Skeletal muscle tissue (tissue), 4 donors: Measurements from ENCODE around the gene DYNC1LI2. TPM values are rescaled to one million over a fixed set of nuclear protein-coding genes. Genes with fewer than 3 reads are reported as not detected.
A peak's percentile ranks its signal among the peaks of the same experiment; 100 is the strongest.

Experiments used
- H3K27ac ChIP-seq: one replicate; pipeline ENCODE4 v1.7.0; 2013; ENCODE audit warnings: mild to moderate bottlenecking, low read depth, low read length, inconsistent platforms
- H3K27me3 ChIP-seq, 3 donors: one replicate each; pipeline ENCODE4 v1.7.0; 2013; ENCODE audit warnings: low read length in 3 of 3; ENCODE audit not compliant: control insufficient read depth in 3 of 3, insufficient read depth in 3 of 3
- H3K36me3 ChIP-seq, 3 donors: one replicate each; pipeline ENCODE4 v1.7.0; 2013; ENCODE audit warnings: low read length in 3 of 3; ENCODE audit not compliant: control insufficient read depth in 3 of 3, insufficient read depth in 3 of 3
- H3K4me1 ChIP-seq, 3 donors: one replicate each; pipeline ENCODE4 v1.7.0; 2013; ENCODE audit warnings: low read length in 3 of 3, mild to moderate bottlenecking in 3 of 3; ENCODE audit not compliant: control insufficient read depth in 3 of 3, insufficient read depth in 3 of 3
- H3K4me3 ChIP-seq, 3 donors: one replicate each; pipeline ENCODE4 v1.7.0; 2013; ENCODE audit warnings: low read length in 3 of 3
- H3K9ac ChIP-seq, 3 donors: one replicate each; pipeline ENCODE4 v1.7.0; 2013; ENCODE audit warnings: low read length in 3 of 3, mild to moderate bottlenecking in 3 of 3, moderate library complexity in 2 of 3, low read depth in 1 of 3
- H3K9me3 ChIP-seq, 3 donors: one replicate each; pipeline ENCODE4 v1.7.0; 2013; ENCODE audit warnings: low read length in 3 of 3; ENCODE audit not compliant: control insufficient read depth in 3 of 3
- total RNA-seq: library from RNA; depleted of rRNA; stranded (reverse); fragments of >200 nt; gene quantifications from one replicate; pipeline ENCODE4 v1.2.3, GENCODE V29; 2014
- donor health status: Osteomylitis.

The DYNC1LI2 gene
- total RNA-seq, 1 donor from 2014 or later, result 70.5 TPM

GRCh38 chr16:66754819-66755218, 3.4 kb upstream of the DYNC1LI2 start:
- H3K27ac ChIP-seq, result no peak overlapping the region
- no peak overlapping the region for H3K4me3 ChIP-seq
- H3K9me3 ChIP-seq, result no peaks in the 10 kb centered on the region
- no peak overlapping the region for H3K9ac ChIP-seq
- H3K27me3 ChIP-seq, result no peaks in the 10 kb centered on the region
- H3K4me1 ChIP-seq, result peaks cover 15 to 22% (median 17%) of the 10 kb centered on the region in 3 donors
- H3K36me3 ChIP-seq, result no peaks in the 10 kb centered on the region

GRCh38 chr16:66754211-66754610, 2.8 kb upstream of the DYNC1LI2 start:
- Histone ChIP-seq H3K27ac (no peak overlapping the region), H3K9me3 (no peaks in the 10 kb centered on the region), H3K4me1 (peaks cover 18 to 28% (median 23%) of the 10 kb centered on the region in 3 donors), H3K27me3 (no peaks in the 10 kb centered on the region), H3K9ac (no peak overlapping the region), H3K36me3 (peaks cover 1% of the 10 kb centered on the region in 3 donors), H3K4me3 (no peak overlapping the region)

DNA sequence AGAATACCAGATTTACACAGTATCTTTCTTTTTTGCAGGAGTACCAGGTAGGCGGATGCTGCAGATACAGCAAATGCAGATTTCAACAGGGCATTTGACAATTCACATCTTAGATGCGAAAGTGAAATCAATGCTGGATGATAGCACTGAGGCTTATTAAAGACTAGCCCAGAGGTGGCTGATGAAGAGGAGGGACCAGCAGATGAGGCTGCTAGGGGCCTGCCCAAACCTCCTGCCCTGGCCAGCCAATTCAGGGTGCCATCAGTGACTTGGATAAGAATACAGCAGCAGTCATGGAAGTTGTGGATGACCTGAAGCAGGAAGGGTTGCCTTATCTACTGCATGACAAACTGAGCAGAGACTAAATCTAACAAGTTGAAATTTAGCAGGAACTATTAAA, 1.5 kb upstream of the DYNC1LI2 start:
- H3K27ac ChIP-seq, result no peak overlapping the region
- no peaks in the 10 kb centered on the region for H3K9me3 ChIP-seq
- no peaks in the 10 kb centered on the region for H3K27me3 ChIP-seq
- peaks cover 5 to 12% (median 9%) of the 10 kb centered on the region in 3 donors for H3K36me3 ChIP-seq
- H3K9ac ChIP-seq, result no peak overlapping the region
- no peak overlapping the region for H3K4me3 ChIP-seq
- peaks cover 18 to 31% (median 26%) of the 10 kb centered on the region in 3 donors for H3K4me1 ChIP-seq

DNA sequence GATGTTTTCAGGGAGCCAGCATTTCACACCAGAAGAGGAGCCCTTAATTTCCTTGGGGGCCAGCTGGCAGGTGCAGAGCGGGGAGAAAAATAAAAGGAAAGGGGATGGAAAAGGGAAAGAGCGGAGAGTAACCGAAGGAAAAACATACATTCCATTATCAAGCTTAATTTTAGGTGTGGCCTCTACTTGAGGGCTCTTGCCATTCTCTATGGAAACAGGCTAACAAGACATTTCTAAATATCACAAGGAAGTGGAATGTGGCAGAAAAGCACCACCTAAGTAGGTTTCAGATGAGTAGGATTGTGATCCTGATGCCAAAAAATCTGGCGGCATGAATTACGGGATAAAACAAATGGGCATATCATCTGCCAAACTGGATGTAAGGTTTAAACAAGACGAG, 970 bp upstream of the DYNC1LI2 start:
- H3K4me1 ChIP-seq, result peaks cover 18 to 31% (median 26%) of the 10 kb centered on the region in 3 donors
- peak overlapping the region in 2 of 3 donors; percentile 66 to 96 for H3K9ac ChIP-seq
- H3K27me3 ChIP-seq, result no peaks in the 10 kb centered on the region
- peak overlapping the region; percentile 89 for H3K27ac ChIP-seq
- peaks cover 6 to 13% (median 9%) of the 10 kb centered on the region in 3 donors for H3K36me3 ChIP-seq
- no peaks in the 10 kb centered on the region for H3K9me3 ChIP-seq
- H3K4me3 ChIP-seq, result peak overlapping the region in 2 of 3 donors; percentile 57 to 90

DNA sequence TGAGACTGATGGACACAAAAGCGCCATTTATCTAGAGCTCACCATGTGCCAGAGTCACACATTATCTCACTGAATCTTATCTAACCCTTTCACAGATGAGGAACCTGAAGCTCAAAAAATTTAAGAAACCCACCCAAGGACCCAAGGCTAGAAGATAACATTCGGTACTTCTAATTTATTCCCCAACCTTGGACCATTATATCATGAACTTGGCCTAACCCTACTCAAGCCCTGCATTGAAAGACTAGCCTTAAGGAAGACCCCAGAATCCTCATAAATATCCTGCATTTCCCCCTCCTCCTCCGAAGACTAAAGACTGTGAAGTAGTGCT, 548 bp upstream of the DYNC1LI2 start:
- H3K27me3 ChIP-seq, result no peaks in the 10 kb centered on the region
- no peaks in the 10 kb centered on the region for H3K9me3 ChIP-seq
- peak overlapping the region; percentile 89 for H3K27ac ChIP-seq
- H3K4me1 ChIP-seq, result peaks cover 18 to 31% (median 26%) of the 10 kb centered on the region in 3 donors
- peaks cover 10 to 13% (median 10%) of the 10 kb centered on the region in 3 donors for H3K36me3 ChIP-seq
- peak overlapping the region; percentile 57 to 98 (median 90) for H3K4me3 ChIP-seq
- H3K9ac ChIP-seq, result peak overlapping the region in 2 of 3 donors; percentile 66 to 96

DNA sequence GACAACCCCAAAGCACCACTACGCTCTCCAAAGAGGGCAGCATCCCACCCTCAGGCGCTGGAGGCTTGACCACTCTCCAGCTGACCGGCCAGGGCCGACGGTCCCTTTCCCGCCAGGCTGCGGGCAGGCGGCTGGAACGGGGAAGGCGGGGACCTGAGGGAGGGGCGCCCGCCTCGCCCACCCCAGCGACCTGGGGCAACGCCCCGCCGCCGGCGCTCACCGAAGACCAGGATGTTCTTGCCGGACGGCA, 431 bp downstream of the DYNC1LI2 start:
- H3K36me3 ChIP-seq, result peaks cover 15 to 22% (median 18%) of the 10 kb centered on the region in 3 donors
- H3K27me3 ChIP-seq, result no peaks in the 10 kb centered on the region
- peak overlapping the region; percentile 90 to 96 (median 93) for H3K9ac ChIP-seq
- peak overlapping the region; percentile 89 for H3K27ac ChIP-seq
- no peaks in the 10 kb centered on the region for H3K9me3 ChIP-seq
- H3K4me3 ChIP-seq, result peak overlapping the region; percentile 84 to 98 (median 90)
- H3K4me1 ChIP-seq, result peaks cover 18 to 34% (median 26%) of the 10 kb centered on the region in 3 donors

GRCh38 chr16:66750279-66751052, 943 bp downstream of the DYNC1LI2 start:
- Histone ChIP-seq H3K9me3 (no peaks in the 10 kb centered on the region), H3K27ac (peak overlapping the region; percentile 89), H3K9ac (peak overlapping the region; percentile 90 to 96 (median 93)), H3K4me3 (peak overlapping the region; percentile 84 to 98 (median 90)), H3K27me3 (no peaks in the 10 kb centered on the region), H3K4me1 (peaks cover 18 to 34% (median 26%) of the 10 kb centered on the region in 3 donors), H3K36me3 (peaks cover 15 to 23% (median 18%) of the 10 kb centered on the region in 3 donors)

GRCh38 chr16:66746682-66747081, 4.7 kb downstream of the DYNC1LI2 start:
- Histone ChIP-seq H3K36me3 (peaks cover 19 to 34% (median 27%) of the 10 kb centered on the region in 3 donors), H3K27ac (no peak overlapping the region), H3K27me3 (no peaks in the 10 kb centered on the region), H3K4me1 (peaks cover 25 to 38% (median 37%) of the 10 kb centered on the region in 3 donors), H3K4me3 (no peak overlapping the region), H3K9ac (no peak overlapping the region), H3K9me3 (no peaks in the 10 kb centered on the region)

- Histone ChIP-seq H3K9me3 (no peaks in the 10 kb centered on the region), H3K4me3 (no peak overlapping the region), H3K27me3 (no peaks in the 10 kb centered on the region), H3K36me3 (peaks cover 19 to 34% (median 27%) of the 10 kb centered on the region in 3 donors), H3K27ac (no peak overlapping the region), H3K4me1 (peaks cover 31 to 42% (median 42%) of the 10 kb centered on the region in 3 donors), H3K9ac (no peak overlapping the region)
These were observed 5.4 kb downstream of the DYNC1LI2 start for GRCh38 chr16:66746048-66746447.

DNA sequence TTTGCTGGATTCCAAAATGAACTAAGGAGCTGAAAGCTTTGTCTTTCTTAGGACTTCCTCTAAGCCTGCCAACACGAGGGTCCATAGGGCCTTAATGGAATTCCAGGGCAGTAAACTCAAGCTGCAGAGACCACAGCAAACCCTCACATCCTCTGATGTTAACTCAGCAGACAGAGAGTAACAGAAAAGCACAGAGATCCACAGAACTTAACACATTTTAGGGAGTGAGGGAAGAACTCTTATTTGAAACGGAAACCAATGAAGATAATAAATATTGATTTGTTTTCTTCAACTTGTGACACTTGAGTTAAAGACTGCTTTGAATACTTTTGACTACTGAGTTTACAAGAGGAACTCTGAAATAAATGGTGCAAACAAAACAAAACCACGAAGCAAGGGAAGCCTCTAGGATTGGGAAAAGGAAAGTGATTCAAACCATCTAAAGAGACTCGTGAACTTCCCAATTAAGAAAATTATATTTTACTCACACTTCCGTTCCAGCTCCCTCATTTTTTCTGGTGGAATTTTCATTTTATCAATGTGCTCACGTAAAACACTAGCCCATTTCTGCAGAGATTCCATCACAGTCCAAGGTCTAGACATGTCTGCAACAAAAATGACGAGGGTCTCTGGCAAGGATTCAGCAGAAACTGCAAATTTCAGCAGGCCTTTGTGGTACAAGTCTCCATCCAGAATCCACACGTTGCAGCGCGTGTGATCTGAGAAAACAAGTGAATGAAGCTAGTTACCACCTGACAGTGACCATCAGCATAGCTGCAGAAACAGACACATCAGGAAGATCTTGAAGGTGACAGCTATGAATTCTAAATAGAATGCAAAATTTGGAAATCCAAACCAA, 9.2 kb downstream of the DYNC1LI2 start:
- H3K4me3 ChIP-seq, result peak overlapping the region in 1 of 3 donors; percentile 8
- peak overlapping the region in 2 of 3 donors; percentile 48 to 66 for H3K9ac ChIP-seq
- H3K9me3 ChIP-seq, result no peaks in the 10 kb centered on the region
- H3K4me1 ChIP-seq, result peaks cover 30 to 38% (median 38%) of the 10 kb centered on the region in 3 donors
- H3K27me3 ChIP-seq, result no peaks in the 10 kb centered on the region
- peak overlapping the region; percentile 88 for H3K27ac ChIP-seq
- H3K36me3 ChIP-seq, result peaks cover 15 to 34% (median 25%) of the 10 kb centered on the region in 3 donors
